Progenitor cell of endocrine pancreas (in vitro differentiated cells): Measurements from ENCODE around the gene MICAL1. TPM values are rescaled to one million over a fixed set of nuclear protein-coding genes. Genes with fewer than 3 reads are reported as not detected.

Experiments
- DNase-seq: peaks from one replicate; pipeline ENCODE4 v3.0.0; 2021; ENCODE audit warnings: low spot score; ENCODE audit not compliant: unreplicated experiment
- H3K27ac Mint-ChIP-seq: 2 replicates; pipeline ENCODE4 v1.8.0; 2021; ENCODE audit warnings: mild to moderate bottlenecking, moderate library complexity, mixed read lengths
- H3K27me3 Mint-ChIP-seq: 2 replicates; pipeline ENCODE4 v1.8.0; 2021; ENCODE audit warnings: mixed read lengths
- H3K36me3 Mint-ChIP-seq: 2 replicates; pipeline ENCODE4 v1.8.0; 2022; ENCODE audit warnings: mixed read lengths; ENCODE audit not compliant: insufficient read depth
- H3K4me1 Mint-ChIP-seq: 2 replicates; pipeline ENCODE4 v1.8.0; 2021; ENCODE audit warnings: low read depth, mixed read lengths
- H3K4me3 Mint-ChIP-seq: 2 replicates; pipeline ENCODE4 v1.8.0; 2021; ENCODE audit warnings: low read depth, mild to moderate bottlenecking, moderate library complexity, mixed read lengths
- H3K9me3 Mint-ChIP-seq: 2 replicates; pipeline ENCODE4 v1.8.0; 2021; ENCODE audit warnings: low read depth, mixed read lengths
- CTCF ChIP-seq: fragments of 200-600 bp; sonication (generic); IDR thresholded peaks from one replicate; pipeline ENCODE4 v1.5.0; 2021; ENCODE audit warnings: antibody characterized with exemption, mild to moderate bottlenecking; ENCODE audit not compliant: unreplicated experiment
- total RNA-seq: library from RNA; stranded (reverse); gene quantifications from 2 replicates; pipeline ENCODE4 v1.2.1, GENCODE V29; 2021

MICAL1 gene
- total RNA-seq, 1 donor from 2014 or later, result 101 TPM

- no peak for TF ChIP-seq CTCF
- no peaks in the 10 kb centered on the region for H3K27me3 Mint-ChIP-seq
- H3K4me3 Mint-ChIP-seq, result no peak overlapping the region
- no peaks in the 10 kb centered on the region for H3K36me3 Mint-ChIP-seq
- peaks cover 6% of the 10 kb centered on the region for H3K4me1 Mint-ChIP-seq
- no peak for DNase-seq
- no peaks in the 10 kb centered on the region for H3K9me3 Mint-ChIP-seq
- H3K27ac Mint-ChIP-seq, result no peak overlapping the region
Observed at GRCh38 chr6:109429496-109429895, 26.1 kb downstream of the MICAL1 start.

GRCh38 chr6:109428889-109429477 lies 26.6 kb downstream of the MICAL1 start:
- no peaks in the 10 kb centered on the region for H3K9me3 Mint-ChIP-seq
- no peak for DNase-seq
- no peaks in the 10 kb centered on the region for H3K27me3 Mint-ChIP-seq
- TF ChIP-seq CTCF, result no peak
- H3K4me3 Mint-ChIP-seq, result no peak overlapping the region
- H3K27ac Mint-ChIP-seq, result no peak overlapping the region
- H3K4me1 Mint-ChIP-seq, result peaks cover 8% of the 10 kb centered on the region
- H3K36me3 Mint-ChIP-seq, result peaks cover 2% of the 10 kb centered on the region

GRCh38 chr6:109424946-109425345 lies 30.6 kb downstream of the MICAL1 start:
- no peaks in the 10 kb centered on the region for H3K9me3 Mint-ChIP-seq
- peaks cover 4% of the 10 kb centered on the region for H3K4me1 Mint-ChIP-seq
- no peak overlapping the region for H3K27ac Mint-ChIP-seq
- H3K27me3 Mint-ChIP-seq, result no peaks in the 10 kb centered on the region
- TF ChIP-seq CTCF, result no peak
- H3K36me3 Mint-ChIP-seq, result peaks cover 4% of the 10 kb centered on the region
- no peak overlapping the region for H3K4me3 Mint-ChIP-seq
- no peak for DNase-seq

GRCh38 chr6:109421184-109421583 lies 34.4 kb downstream of the MICAL1 start:
- DNase-seq, result no peak
- no peak for TF ChIP-seq CTCF
- Mint-ChIP-seq H3K36me3 (peaks cover 5% of the 10 kb centered on the region), H3K27ac (no peak overlapping the region), H3K4me3 (no peak overlapping the region), H3K4me1 (peaks cover 4% of the 10 kb centered on the region), H3K27me3 (no peaks in the 10 kb centered on the region), H3K9me3 (no peaks in the 10 kb centered on the region)

GRCh38 chr6:109420751-109421150 lies 34.8 kb downstream of the MICAL1 start:
- H3K4me3 Mint-ChIP-seq, result no peak overlapping the region
- no peak overlapping the region for H3K27ac Mint-ChIP-seq
- no peak for DNase-seq

More at GRCh38 chr6:109420751-109421150, 34.8 kb downstream of the MICAL1 start:
- Mint-ChIP-seq H3K9me3 (no peaks in the 10 kb centered on the region), H3K27me3 (no peaks in the 10 kb centered on the region), H3K36me3 (peaks cover 5% of the 10 kb centered on the region), H3K4me1 (peaks cover 4% of the 10 kb centered on the region)
- TF ChIP-seq CTCF, result no peak
